LNCaP clone FGC (cell line): Measurements from ENCODE around the gene DERA.

Experiments
- DNase-seq: peaks from one replicate; pipeline ENCODE4 v3.0.0-alpha.2; 2011; ENCODE audit warnings: low read depth
- H3K4me3 ChIP-seq: 2 replicates; pipeline ENCODE4 v1.5.1; 2011; ENCODE audit warnings: mild to moderate bottlenecking, low read depth, low read length, control low read depth
- TF ChIP-seq, protein P1 (sequence below): IDR thresholded peaks from 2 replicates; pipeline ENCODE4 v1.5.1; 2012; ENCODE audit warnings: mild to moderate bottlenecking; ENCODE audit not compliant: control insufficient read depth, insufficient read depth; ENCODE audit errors: extremely low read depth

Gene DERA

DNA sequence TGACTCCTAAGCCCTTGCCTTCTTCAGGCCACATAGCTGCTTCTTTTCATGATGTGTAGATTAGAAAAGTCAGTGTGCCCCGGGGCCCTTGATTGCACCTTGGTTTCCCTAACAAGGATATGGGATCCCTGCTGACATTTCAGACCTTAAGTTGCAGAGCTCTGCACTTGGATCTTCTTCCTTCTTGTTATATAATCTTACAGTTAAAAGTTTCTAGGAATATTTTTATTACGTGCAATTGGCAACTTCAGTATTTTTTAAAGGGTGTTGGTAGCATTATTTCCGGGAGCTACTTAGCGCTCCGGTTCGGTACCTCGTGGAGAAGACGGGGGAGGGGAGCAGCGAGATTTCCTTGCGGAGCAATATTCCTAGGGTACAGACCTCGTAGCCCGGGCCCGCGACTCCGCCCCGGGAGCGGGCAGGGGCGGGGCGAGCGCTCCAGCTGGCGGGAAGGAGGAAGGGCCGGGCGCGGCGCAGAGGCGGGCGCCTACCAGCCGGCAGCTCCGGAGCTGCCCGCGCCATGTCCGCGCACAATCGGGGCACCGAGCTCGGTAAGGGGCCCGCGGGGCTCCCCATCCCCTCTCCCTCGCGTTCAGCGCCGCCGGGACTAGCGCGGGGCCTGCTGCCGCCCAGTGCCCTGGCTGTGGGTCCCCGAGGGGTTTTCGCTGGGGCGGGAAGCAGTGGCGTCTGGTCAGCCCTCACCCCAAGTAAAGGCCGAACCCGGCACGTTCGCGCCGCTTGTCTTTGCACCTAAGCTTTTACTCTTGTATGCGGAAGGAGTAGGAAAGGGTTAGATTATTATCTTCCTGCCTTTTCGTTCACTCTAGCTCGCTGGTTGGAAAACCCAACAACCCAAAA is at the start of gene DERA:
Gene DERA (plus strand): TSS at position 469 of the 858 bp plus-strand sequence. CDS start 52 bp downstream, at position 521.
- H3K4me3 ChIP-seq = peak within 1 kb of the TSS; percentile 59
- TF ChIP-seq, protein P1, sequence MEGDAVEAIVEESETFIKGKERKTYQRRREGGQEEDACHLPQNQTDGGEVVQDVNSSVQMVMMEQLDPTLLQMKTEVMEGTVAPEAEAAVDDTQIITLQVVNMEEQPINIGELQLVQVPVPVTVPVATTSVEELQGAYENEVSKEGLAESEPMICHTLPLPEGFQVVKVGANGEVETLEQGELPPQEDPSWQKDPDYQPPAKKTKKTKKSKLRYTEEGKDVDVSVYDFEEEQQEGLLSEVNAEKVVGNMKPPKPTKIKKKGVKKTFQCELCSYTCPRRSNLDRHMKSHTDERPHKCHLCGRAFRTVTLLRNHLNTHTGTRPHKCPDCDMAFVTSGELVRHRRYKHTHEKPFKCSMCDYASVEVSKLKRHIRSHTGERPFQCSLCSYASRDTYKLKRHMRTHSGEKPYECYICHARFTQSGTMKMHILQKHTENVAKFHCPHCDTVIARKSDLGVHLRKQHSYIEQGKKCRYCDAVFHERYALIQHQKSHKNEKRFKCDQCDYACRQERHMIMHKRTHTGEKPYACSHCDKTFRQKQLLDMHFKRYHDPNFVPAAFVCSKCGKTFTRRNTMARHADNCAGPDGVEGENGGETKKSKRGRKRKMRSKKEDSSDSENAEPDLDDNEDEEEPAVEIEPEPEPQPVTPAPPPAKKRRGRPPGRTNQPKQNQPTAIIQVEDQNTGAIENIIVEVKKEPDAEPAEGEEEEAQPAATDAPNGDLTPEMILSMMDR = no peak
- peak; percentile 33 for DNase-seq

GRCh38 chr12:15861404-15861803 is 49.7 kb upstream of the DERA start:
- no peak overlapping the region for H3K4me3 ChIP-seq
- TF ChIP-seq, protein P1 = no peak
- DNase-seq = no peak

- no peak overlapping the region for H3K4me3 ChIP-seq
- no peak for DNase-seq
- TF ChIP-seq, protein P1 = no peak
Observed at GRCh38 chr12:15862840-15863239, 48.3 kb upstream of the DERA start.

DNA sequence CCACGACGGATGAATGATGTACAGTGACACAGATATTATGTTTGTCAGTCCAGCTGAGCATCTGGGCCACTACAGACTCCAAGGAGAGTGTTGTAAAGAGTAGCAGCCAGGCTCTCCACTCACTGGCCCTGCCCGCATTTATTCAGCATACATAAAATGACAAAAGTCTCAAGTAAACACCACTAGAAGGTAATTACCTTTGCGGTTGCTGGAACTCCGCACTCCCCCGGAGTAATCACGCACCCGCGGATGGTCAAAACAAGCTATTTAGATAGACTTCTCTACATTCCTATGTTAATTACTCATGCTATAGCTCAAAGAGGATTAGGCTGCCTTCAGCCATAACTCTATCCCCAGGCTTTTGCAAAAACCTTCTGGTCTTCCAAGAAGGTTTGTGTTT is 47.8 kb upstream of the DERA start:
- TF ChIP-seq, protein P1 = no peak
- no peak overlapping the region for H3K4me3 ChIP-seq
- no peak for DNase-seq

DNA sequence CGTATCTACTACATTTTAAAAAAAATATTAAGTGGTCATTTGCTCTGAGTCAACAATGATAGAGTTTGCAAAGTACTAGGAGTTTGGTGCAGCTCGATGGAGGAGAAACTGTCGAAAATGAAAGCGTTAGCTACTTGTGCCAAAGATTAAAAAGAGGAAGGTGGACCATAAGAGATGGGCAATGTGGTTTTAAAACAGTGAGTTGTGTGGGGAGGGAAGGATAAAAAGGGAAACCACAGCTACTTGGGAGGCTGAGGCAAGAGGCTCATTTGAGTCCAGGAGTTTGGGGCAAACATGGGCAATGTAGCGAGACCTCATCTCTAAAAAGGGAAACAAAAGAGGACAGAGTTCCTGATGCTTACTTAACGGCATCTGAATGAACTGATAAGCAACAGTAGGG is 47.1 kb upstream of the DERA start:
- no peak for DNase-seq
- H3K4me3 ChIP-seq = no peak overlapping the region

GRCh38 chr12:15868186-15868585 is 42.9 kb upstream of the DERA start:
- H3K4me3 ChIP-seq = no peak overlapping the region
- DNase-seq = no peak
- TF ChIP-seq, protein P1 = no peak

More for the DNA sequence above, 47.1 kb upstream of the DERA start:
- TF ChIP-seq, protein P1 = no peak
